ENCODE measurements around the gene RTN3.
"Not testable (repeated sequence)": the region's sequence is repeated elsewhere in the genome, so short reads cannot be mapped to it uniquely, and the experiment has no call there.

RTN3 gene

GRCh38 chr11:63683133-63683991 is 2.1 kb downstream of the RTN3 start:
- no peak for DNase-seq

- not testable (repeated sequence) for DNase-seq
Observed at GRCh38 chr11:63685158-63685721, 3.9 kb downstream of the RTN3 start.

- no peak for DNase-seq
Observed at GRCh38 chr11:63686926-63687325, 5.6 kb downstream of the RTN3 start.

GRCh38 chr11:63687845-63688244 is 6.5 kb downstream of the RTN3 start:
- DNase-seq: peak; percentile 23

- DNase-seq: no peak
Observed at GRCh38 chr11:63694596-63694995, 13.3 kb downstream of the RTN3 start.

- no peak for DNase-seq
Observed at GRCh38 chr11:63698976-63699733, 17.9 kb downstream of the RTN3 start.

- no peak for DNase-seq
Observed at GRCh38 chr11:63699896-63700295, 18.6 kb downstream of the RTN3 start.

GRCh38 chr11:63705526-63705925 is 24.2 kb downstream of the RTN3 start:
- no peak for DNase-seq

- no peak for DNase-seq
Observed at GRCh38 chr11:63708764-63709163, 27.5 kb downstream of the RTN3 start.

GRCh38 chr11:63709336-63709884 is 28.1 kb downstream of the RTN3 start:
- DNase-seq: no peak

GRCh38 chr11:63710476-63711217 is 29.3 kb downstream of the RTN3 start:
- no peak for DNase-seq

- no peak for DNase-seq
Observed at GRCh38 chr11:63711838-63712237, 30.5 kb downstream of the RTN3 start.

- no peak for DNase-seq
Observed at GRCh38 chr11:63713766-63714165, 32.5 kb downstream of the RTN3 start.

GRCh38 chr11:63716046-63716445 is 34.7 kb downstream of the RTN3 start:
- DNase-seq: no peak

GRCh38 chr11:63719001-63719400 is 37.7 kb downstream of the RTN3 start:
- DNase-seq: no peak

GRCh38 chr11:63719987-63720386 is 38.7 kb downstream of the RTN3 start:
- no peak for DNase-seq

GRCh38 chr11:63720611-63721010 is 39.3 kb downstream of the RTN3 start:
- DNase-seq: no peak

- no peak for DNase-seq
Observed at GRCh38 chr11:63729326-63729725, 48.0 kb downstream of the RTN3 start.

GRCh38 chr11:63736864-63737263 is 55.6 kb downstream of the RTN3 start:
- DNase-seq: no peak

GRCh38 chr11:63737718-63738117 is 56.4 kb downstream of the RTN3 start:
- no peak for DNase-seq

- DNase-seq: peak; percentile 70
Observed at GRCh38 chr11:63738720-63739360, 57.5 kb downstream of the RTN3 start.

Data from activated naive CD4-positive, alpha-beta T cell treated with Interleukin-2 at 50 U/mL for 16 hours (primary cell).